AG09319 (cell line): Measurements from ENCODE around the gene CCDC188.

ENCODE experiments used
- DNase-seq: peaks from one replicate; pipeline ENCODE4 v3.0.0-alpha.2; 2010; ENCODE audit warnings: low read depth; ENCODE audit errors: extremely low read depth
- TF ChIP-seq, protein P1 (sequence below): IDR thresholded peaks from 2 replicates; pipeline ENCODE4 v1.5.1; 2011; ENCODE audit warnings: low read depth, mild to moderate bottlenecking, inconsistent platforms, low read length, moderate library complexity

CCDC188 gene

GRCh38 chr22:20127318-20127868, 23.5 kb downstream of the CCDC188 start:
- DNase-seq = no peak
- TF ChIP-seq, protein P1, sequence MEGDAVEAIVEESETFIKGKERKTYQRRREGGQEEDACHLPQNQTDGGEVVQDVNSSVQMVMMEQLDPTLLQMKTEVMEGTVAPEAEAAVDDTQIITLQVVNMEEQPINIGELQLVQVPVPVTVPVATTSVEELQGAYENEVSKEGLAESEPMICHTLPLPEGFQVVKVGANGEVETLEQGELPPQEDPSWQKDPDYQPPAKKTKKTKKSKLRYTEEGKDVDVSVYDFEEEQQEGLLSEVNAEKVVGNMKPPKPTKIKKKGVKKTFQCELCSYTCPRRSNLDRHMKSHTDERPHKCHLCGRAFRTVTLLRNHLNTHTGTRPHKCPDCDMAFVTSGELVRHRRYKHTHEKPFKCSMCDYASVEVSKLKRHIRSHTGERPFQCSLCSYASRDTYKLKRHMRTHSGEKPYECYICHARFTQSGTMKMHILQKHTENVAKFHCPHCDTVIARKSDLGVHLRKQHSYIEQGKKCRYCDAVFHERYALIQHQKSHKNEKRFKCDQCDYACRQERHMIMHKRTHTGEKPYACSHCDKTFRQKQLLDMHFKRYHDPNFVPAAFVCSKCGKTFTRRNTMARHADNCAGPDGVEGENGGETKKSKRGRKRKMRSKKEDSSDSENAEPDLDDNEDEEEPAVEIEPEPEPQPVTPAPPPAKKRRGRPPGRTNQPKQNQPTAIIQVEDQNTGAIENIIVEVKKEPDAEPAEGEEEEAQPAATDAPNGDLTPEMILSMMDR = no peak

- TF ChIP-seq, protein P1 = no peak
- no peak for DNase-seq
These were observed 24.4 kb downstream of the CCDC188 start for GRCh38 chr22:20126284-20127029.

GRCh38 chr22:20125201-20126174, 25.4 kb downstream of the CCDC188 start:
- no peak for DNase-seq
- TF ChIP-seq, protein P1 = no peak

DNA sequence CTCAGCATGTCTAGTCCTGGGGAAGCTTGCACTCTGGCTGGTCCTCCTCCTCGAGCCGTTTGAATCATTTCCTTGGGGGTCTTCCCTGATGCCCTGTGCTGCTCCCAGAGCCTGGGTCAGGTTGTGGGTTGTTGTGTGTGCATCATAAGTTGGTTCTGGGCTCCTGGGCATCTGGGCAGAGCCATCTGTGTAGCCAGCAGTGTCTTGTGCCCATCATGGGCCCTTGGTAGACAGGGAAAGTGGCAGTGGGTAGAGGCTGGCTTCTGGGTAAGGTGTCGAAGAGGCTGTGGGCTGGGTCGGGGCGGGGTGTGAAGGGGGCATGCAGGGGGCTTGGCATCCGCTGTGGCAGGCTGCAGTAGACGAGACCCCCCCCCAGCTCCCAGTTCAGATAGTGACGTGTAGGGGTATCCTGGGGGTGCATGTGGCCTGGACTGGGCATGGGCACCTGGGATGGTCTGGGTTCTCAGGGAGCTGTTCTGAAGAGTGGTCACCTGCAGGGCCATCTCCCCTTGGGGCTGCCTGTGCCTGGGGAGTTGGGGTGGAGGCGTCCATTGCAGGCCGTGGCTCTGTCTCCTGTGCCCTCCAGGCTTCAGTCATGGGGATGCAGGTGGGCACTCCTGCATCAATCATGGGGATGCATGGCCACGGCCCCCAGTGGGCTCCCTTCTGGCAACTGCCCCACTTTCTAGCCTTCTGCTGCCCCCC, 26.6 kb downstream of the CCDC188 start:
- DNase-seq = no peak
- TF ChIP-seq, protein P1 = no peak

- TF ChIP-seq, protein P1 = no peak
- no peak for DNase-seq
These were observed 27.3 kb downstream of the CCDC188 start for GRCh38 chr22:20123366-20124082.

GRCh38 chr22:20121856-20122415, 28.9 kb downstream of the CCDC188 start:
- DNase-seq = no peak
- TF ChIP-seq, protein P1 = no peak
